ENCODE data around the gene SLC41A2.

Gene SLC41A2

DNA sequence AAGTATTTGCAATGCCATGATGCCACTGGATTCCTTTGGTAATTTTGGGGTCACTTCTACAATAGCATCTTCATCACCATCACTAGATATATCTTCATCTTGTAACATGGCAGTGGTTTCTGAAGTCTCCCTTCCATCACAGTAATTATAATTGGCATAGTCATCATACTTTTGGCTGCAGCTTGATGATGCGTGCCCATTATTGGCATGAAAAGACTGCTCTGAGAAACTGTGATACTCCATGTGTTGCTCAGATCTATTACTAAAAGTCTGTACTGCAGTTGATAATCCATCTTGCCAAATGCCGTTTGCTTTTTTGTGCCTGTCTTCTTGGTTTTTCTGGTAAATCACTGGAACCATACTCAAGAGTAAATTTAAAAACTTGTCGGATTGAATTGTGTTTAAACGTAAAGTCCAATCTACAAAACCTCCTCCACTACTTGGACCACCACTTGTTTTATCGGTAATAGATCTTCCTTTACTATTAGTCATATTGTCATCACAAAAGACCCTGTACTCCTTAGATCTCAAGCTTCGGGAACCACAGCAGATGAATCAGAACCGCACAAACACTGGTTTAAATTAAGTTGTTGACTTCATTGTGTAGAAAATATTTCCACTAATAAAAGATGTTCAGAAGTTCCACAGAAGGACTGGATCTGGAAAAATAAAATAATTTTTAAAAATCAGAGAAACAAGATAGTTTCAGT lies 29.9 kb downstream of the SLC41A2 start:
- Histone ChIP-seq H3K9ac (ENCODE audit: low read depth, low read length) (no peak overlapping the region), H3K27ac (ENCODE audit: low read depth, low read length) (no peak overlapping the region), H3K4me3 (ENCODE audit: low read depth, low read length) (no peak overlapping the region), H3K4me1 (ENCODE audit: control insufficient read depth, insufficient read depth, low read length) (no peaks in the 10 kb centered on the region), H3K27me3 (ENCODE audit: control insufficient read depth, insufficient read depth, low read length) (no peaks in the 10 kb centered on the region), H3K9me3 (ENCODE audit: control insufficient read depth, insufficient read depth, low read length) (no peaks in the 10 kb centered on the region), H3K36me3 (ENCODE audit: control insufficient read depth, insufficient read depth, low read length) (no peaks in the 10 kb centered on the region)

DNA sequence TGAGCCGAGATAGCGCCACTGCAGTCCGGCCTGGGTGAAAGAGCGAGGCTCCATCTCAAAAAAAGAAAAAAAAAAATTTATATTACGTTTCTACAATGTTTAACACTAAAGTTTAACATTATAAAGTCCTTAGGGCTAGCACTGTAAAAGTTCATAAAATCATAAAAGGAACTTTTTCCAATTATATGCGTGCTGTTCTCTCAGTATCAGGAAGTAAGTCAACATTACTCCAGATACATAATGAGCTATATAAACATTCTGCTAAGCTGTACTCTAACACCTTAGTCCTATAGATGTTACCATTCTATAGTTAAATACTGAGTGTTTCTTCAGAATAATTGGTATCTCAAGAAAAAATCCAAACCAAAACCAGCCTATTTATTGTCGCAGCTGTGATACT lies 32.6 kb downstream of the SLC41A2 start:
- Histone ChIP-seq H3K4me3 (ENCODE audit: low read depth, low read length) (no peak overlapping the region), H3K9me3 (ENCODE audit: control insufficient read depth, insufficient read depth, low read length) (no peaks in the 10 kb centered on the region), H3K27ac (ENCODE audit: low read depth, low read length) (no peak overlapping the region), H3K4me1 (ENCODE audit: control insufficient read depth, insufficient read depth, low read length) (no peaks in the 10 kb centered on the region), H3K36me3 (ENCODE audit: control insufficient read depth, insufficient read depth, low read length) (no peaks in the 10 kb centered on the region), H3K9ac (ENCODE audit: low read depth, low read length) (no peak overlapping the region), H3K27me3 (ENCODE audit: control insufficient read depth, insufficient read depth, low read length) (no peaks in the 10 kb centered on the region)

DNA sequence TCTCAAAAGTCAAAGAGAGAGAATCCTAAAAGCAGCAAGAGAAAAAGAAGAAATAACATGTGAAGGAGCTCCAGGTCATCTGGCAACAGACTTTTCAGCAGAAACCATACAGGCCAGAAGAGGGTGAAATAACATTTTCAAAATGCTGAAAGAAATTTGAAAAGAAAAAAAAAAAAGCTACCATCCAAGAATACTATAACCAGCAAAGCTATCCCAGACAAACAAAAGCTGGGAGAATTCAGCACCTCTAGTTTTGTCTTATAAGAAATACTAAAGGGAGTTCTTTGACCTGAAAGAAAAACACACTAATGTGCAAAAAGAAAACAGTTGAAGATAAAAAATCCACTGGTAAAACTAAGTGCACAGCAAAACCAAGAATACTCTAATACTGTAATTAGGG lies 36.8 kb downstream of the SLC41A2 start:
- H3K36me3 ChIP-seq (ENCODE audit: control insufficient read depth, insufficient read depth, low read length) = no peaks in the 10 kb centered on the region
- no peak overlapping the region for H3K9ac ChIP-seq (ENCODE audit: low read depth, low read length)
- H3K27ac ChIP-seq (ENCODE audit: low read depth, low read length) = no peak overlapping the region
- no peaks in the 10 kb centered on the region for H3K4me1 ChIP-seq (ENCODE audit: control insufficient read depth, insufficient read depth, low read length)
- no peaks in the 10 kb centered on the region for H3K9me3 ChIP-seq (ENCODE audit: control insufficient read depth, insufficient read depth, low read length)
- H3K4me3 ChIP-seq (ENCODE audit: low read depth, low read length) = no peak overlapping the region
- H3K27me3 ChIP-seq (ENCODE audit: control insufficient read depth, insufficient read depth, low read length) = no peaks in the 10 kb centered on the region

DNA sequence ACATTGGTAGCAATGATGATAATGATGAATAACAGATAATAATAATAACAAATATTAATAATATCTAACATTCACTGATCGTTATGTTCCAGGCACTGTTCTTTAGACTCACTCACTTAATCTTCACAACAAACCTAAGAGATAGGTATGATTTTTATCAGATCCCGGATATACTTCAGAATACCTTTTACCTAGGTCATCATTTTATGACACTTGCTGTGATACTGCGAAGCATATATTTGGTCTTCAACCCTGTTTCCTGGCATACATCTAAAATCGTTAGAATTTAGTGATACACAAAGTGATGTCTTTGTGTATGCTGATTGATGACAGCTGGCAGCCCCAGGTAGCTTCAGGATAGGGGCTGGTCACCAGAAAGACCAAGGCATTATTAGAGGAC lies 46.1 kb downstream of the SLC41A2 start:
- Histone ChIP-seq H3K9ac (ENCODE audit: low read depth, low read length) (no peak overlapping the region), H3K9me3 (ENCODE audit: control insufficient read depth, insufficient read depth, low read length) (no peaks in the 10 kb centered on the region), H3K27ac (ENCODE audit: low read depth, low read length) (no peak overlapping the region), H3K4me1 (ENCODE audit: control insufficient read depth, insufficient read depth, low read length) (no peaks in the 10 kb centered on the region), H3K27me3 (ENCODE audit: control insufficient read depth, insufficient read depth, low read length) (no peaks in the 10 kb centered on the region), H3K4me3 (ENCODE audit: low read depth, low read length) (no peak overlapping the region), H3K36me3 (ENCODE audit: control insufficient read depth, insufficient read depth, low read length) (no peaks in the 10 kb centered on the region)

DNA sequence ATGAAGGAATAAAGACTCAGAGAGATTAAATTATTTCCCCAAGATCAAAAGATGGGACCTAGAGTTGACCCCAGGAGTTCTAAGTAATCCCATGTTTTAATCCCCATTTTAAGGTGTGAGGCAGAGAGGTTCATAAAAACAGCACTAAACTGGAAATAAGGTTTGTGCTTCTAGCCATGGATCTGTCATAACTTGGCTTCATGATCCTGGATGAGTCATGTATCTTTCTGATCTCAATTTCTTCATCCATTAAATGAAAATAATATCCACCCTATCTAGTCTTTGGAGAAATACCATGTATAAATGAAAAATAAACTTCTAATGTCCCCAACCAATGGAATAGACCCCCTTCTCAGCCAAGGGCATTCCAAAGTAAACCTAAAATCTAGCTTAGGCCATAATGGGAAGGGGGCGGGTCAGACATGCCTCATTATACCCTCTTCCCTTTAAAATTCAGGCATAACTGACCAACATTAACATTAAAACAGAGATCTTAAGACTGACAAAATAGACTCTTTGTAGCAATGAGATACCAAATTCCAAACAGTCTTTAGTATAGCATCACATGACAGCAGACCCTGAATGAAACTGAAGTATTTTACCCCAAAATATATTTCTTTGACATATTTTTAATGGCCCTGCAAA lies 47.8 kb downstream of the SLC41A2 start:
- Histone ChIP-seq H3K27ac (ENCODE audit: low read depth, low read length) (no peak overlapping the region), H3K9me3 (ENCODE audit: control insufficient read depth, insufficient read depth, low read length) (no peaks in the 10 kb centered on the region), H3K4me1 (ENCODE audit: control insufficient read depth, insufficient read depth, low read length) (no peaks in the 10 kb centered on the region)

GRCh38 chr12:104909761-104910160 lies 48.3 kb downstream of the SLC41A2 start:
- H3K9me3 ChIP-seq (ENCODE audit: control insufficient read depth, insufficient read depth, low read length) = no peaks in the 10 kb centered on the region
- H3K4me1 ChIP-seq (ENCODE audit: control insufficient read depth, insufficient read depth, low read length) = no peaks in the 10 kb centered on the region
- H3K27me3 ChIP-seq (ENCODE audit: control insufficient read depth, insufficient read depth, low read length) = no peaks in the 10 kb centered on the region
- H3K9ac ChIP-seq (ENCODE audit: low read depth, low read length) = no peak overlapping the region
- H3K27ac ChIP-seq (ENCODE audit: low read depth, low read length) = no peak overlapping the region
- H3K36me3 ChIP-seq (ENCODE audit: control insufficient read depth, insufficient read depth, low read length) = no peaks in the 10 kb centered on the region
- H3K4me3 ChIP-seq (ENCODE audit: low read depth, low read length) = no peak overlapping the region

More for the DNA sequence above, 47.8 kb downstream of the SLC41A2 start:
- no peaks in the 10 kb centered on the region for H3K36me3 ChIP-seq (ENCODE audit: control insufficient read depth, insufficient read depth, low read length)
- no peaks in the 10 kb centered on the region for H3K27me3 ChIP-seq (ENCODE audit: control insufficient read depth, insufficient read depth, low read length)
- H3K9ac ChIP-seq (ENCODE audit: low read depth, low read length) = no peak overlapping the region
- H3K4me3 ChIP-seq (ENCODE audit: low read depth, low read length) = no peak overlapping the region
